SHP77 treated with DMSO at 0.1 percent for 48 hours (cell line): Measurements from ENCODE around the gene LSR.
"Not testable (repeated sequence)": the region's sequence is repeated elsewhere in the genome, so short reads cannot be mapped to it uniquely, and the experiment has no call there.

ENCODE experiments used
- DNase-seq: peaks from one replicate; lab custom pipeline; 2025; lab: John Stamatoyannopoulos, UW

The LSR gene

GRCh38 chr19:35286101-35286500, 37.3 kb downstream of the LSR start:
- DNase-seq: not testable (repeated sequence)

- no peak for DNase-seq
These were observed 38.9 kb downstream of the LSR start for GRCh38 chr19:35287713-35288112.

DNA sequence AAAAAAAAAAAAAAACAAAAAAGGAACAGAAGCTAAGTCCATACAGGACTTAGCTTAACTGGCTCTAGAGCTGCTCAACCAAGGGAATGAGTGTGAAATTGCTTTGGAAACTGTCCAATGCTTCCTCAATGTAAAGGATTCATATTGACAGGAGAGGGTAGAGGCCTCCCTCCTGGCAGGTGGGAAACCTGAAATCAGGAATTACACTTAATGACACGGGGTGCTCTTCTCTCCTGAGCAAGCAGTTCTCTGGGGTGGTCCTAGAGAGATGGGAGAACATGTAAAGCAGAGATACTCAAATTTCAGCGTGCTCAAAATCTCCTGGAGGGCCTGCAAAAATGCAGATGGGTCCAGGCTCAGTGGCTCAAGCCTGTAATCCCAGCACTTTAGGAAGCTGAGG, 39.5 kb downstream of the LSR start:
- no peak for DNase-seq

GRCh38 chr19:35288906-35289305, 40.1 kb downstream of the LSR start:
- DNase-seq: no peak

GRCh38 chr19:35290381-35291127, 41.8 kb downstream of the LSR start:
- DNase-seq: no peak

DNA sequence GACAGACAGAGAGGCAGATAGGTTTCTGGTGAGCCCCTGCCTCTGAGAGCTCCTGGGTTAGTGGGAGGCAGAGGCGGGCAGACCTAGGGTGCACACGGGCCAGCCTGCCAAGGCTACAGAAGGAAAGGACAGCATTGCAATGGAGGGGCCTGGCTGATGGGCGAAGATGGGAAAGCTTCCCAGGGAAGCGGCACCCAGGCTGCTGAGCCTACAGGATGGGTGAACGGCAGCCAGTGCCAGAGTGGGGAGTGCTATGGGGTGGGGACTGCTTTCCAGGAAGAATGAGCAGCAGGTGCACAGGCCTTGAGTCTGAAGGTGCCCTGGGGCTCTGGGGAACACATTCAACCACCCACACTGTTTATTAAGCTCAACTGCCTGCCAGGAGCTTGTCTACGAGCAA, 42.5 kb downstream of the LSR start:
- DNase-seq: no peak

GRCh38 chr19:35291916-35292315, 43.1 kb downstream of the LSR start, which contains the start of gene MAG:
Gene MAG (plus strand): TSS chr19:35292161. CDS start chr19:35295409, 3,248 bp downstream.
- no peak for DNase-seq

DNA sequence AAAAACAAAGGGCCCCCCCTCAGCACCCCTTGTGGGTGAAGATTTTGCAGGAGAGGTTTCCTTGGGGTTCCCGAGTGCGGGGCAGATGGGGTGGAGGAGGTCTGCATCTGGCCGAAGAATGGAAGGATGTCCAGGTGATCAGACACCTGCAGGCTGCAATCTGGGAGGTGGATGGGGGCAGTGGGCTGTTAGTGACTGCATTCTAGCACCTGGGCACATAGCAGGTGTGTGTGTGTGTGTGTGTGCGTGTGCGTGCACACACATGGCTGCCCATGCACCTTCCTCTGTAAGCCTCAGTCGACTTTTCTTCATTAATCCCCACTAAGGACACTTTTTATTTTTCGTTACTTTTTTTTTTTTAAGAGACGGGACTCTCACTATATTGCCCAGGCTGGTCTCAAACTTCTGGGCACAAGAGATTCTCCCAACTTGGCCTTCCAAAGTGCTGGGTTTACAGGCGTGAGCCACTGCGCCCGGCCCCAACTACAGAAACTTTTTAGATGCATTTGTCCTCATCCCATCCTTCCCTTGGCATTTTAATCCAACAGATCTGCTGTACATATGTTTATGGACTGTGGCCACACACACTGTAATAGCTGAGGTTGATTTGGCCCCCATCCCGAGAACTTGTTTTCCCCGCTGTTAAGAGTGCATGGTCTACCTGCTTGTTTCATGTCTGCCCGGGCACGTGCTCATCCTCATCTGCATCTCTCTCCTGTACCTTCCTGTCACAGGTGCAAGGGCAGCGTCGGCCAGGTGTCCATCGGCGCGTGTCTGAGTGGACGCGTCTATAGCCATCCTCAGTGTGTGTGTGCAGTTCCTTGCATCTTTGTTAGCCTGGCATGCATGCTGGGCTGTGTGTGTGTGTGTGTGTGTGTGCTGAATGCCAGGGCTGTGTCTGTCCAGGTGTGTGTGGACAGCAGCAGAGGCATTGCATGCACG, 43.9 kb downstream of the LSR start:
- DNase-seq: no peak

GRCh38 chr19:35293363-35293739, 44.5 kb downstream of the LSR start:
- DNase-seq: no peak

GRCh38 chr19:35293808-35294207, 45.0 kb downstream of the LSR start:
- no peak for DNase-seq

DNA sequence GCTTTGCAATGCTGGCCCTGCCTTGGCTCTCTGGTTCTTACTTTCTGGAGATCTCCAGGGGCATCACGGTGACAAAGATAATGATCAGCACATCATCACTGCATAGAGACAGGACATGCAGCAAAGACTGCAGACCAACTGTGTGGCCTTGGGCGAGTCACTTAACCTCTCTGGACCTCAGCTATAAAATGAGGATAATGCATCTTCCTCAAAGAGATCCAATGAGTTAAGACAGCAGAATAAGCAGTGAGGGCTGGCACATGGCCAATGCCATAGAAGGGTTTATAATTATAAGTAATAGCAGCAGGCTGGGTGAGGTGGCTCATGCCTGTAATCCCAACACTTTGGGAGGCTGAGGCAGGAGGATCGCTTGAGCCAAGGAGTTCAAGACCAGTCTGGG, 45.5 kb downstream of the LSR start:
- no peak for DNase-seq

DNA sequence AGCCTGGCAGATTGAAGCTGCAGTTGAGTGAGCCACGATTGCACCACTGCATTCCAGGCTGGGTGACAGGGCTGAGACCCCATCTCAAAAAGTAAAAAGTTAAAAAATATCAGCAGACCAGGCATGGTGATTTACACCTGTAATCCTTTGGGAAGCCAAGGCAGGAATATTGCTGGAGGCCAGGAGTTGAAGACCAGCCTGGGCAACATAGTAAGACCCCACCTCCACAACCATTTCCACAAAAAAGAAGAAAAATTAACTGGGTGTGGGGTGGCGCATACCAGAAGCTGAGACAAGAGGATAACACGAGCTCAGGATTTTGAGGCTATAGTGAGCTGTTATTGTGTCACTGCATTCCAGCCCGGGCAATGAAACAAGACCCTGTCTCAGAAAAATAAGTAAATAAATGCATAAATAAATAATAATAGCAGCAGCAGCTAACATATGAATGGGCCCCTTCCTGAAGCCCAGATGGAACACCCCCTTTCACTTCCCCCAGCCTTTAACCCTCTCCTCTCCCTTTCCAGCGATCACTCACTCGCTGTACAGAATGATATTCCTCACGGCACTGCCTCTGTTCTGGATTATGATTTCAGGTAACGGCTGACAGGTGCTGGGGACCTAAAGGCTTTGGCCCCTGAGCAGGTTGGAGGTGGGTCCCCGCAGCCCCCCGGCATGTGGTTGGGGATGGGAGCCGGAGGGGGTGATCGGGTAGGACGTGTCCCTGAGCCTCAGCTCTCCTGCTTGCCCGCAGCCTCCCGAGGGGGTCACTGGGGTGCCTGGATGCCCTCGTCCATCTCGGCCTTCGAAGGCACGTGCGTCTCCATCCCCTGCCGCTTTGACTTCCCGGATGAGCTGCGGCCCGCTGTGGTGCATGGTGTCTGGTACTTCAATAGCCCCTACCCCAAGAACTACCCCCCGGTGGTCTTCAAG, 46.3 kb downstream of the LSR start:
- no peak for DNase-seq

DNA sequence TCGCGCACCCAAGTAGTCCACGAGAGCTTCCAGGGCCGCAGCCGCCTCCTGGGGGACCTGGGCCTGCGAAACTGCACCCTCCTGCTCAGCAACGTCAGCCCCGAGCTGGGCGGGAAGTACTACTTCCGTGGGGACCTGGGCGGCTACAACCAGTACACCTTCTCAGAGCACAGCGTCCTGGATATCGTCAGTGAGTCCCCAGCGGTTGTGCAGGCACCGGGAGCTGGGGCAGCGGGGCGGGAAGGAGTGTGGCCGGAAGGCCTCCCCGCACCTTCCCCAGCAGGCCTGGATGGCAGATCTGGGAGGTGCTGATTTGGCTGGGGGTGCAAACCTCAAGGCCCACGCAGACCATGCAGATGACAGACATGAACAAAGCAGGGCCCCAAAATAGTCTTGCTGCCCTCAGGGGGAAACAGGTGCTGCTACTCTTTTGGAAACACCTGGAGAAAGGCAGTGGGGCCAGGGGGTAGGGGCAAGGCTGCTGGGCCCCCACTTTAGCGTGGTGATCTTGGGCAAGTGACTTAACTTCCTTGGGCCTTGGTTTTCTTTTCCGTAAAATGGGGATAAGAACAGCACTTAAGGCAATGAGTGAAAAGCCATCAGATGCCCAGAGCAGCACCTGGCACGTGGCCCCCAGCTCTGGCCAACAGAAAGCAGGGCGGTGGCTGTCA, 47.1 kb downstream of the LSR start:
- DNase-seq: no peak

GRCh38 chr19:35296644-35297514, 48.1 kb downstream of the LSR start:
- DNase-seq: no peak

DNA sequence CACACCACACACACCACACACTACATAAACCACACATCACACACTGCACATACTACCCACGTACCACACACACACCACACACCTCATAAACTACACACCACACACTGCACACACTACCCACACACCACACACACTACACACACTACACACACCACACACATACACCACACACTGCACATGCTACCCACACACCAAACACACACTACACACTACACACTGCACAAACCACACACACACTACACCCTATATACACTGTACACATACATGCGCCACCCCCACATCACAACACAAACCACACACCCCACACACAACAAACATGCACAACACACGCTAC, 48.7 kb downstream of the LSR start:
- DNase-seq: no peak

DNA sequence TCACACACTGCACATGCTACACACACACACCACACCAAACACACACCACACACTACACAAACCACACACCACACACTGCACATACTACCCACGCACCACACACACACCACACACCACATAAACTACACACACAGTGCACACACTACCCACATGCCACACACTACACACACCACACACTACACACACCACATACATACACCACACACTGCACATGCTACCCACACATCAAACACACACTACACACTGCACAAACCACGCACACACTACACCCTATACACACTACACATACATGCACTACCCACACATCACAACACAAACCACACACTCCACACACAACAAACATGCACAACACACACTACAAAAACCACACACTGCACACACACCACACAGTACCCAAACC, 49.1 kb downstream of the LSR start:
- no peak for DNase-seq

- DNase-seq: no peak
These were observed 49.8 kb downstream of the LSR start for GRCh38 chr19:35298561-35298972.

DNA sequence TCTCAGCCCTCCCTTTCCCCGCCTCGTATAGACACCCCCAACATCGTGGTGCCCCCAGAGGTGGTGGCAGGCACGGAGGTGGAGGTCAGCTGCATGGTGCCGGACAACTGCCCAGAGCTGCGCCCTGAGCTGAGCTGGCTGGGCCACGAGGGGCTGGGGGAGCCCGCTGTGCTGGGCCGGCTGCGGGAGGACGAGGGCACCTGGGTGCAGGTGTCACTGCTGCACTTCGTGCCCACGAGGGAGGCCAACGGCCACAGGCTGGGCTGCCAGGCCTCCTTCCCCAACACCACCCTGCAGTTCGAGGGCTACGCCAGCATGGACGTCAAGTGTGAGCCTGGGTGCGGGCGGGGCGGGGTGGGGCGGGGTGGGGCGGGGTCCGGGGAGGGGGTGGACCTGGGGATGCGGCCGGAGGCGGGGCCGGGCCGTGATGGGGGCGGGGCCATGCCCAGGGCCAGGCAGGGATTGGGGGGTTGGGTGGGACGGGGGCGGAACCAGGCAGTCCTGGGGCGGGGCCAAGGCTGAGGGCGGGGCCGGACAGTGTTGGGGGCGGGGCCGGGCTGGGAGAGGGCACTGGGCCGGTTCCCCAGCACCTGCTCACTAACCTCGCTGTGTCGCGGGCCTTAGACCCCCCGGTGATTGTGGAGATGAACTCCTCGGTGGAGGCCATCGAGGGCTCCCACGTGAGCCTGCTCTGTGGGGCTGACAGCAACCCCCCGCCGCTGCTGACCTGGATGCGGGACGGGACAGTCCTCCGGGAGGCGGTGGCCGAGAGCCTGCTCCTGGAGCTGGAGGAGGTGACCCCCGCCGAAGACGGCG, 50.9 kb downstream of the LSR start:
- no peak for DNase-seq

- DNase-seq: no peak
These were observed 51.5 kb downstream of the LSR start for GRCh38 chr19:35300339-35300649.

DNA sequence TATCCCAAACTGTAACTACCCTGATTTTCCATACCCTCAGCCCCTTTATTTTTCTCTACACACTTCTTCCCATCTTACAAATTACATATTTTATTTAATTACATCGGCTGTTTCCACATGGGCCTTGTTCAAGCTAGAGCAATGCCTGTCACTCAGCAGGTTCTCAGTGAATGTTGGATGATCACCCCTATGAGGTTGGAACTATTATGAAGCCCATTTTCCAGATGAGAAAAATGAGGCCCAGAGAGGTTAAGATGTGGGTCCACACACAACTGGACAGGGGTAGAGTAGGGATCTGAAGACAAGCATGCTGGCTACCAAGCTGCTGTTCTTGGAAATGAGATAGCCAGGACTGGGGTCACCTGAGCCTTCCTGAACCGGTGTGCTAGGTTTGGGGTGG, 53.2 kb downstream of the LSR start:
- DNase-seq: no peak
